Activated CD8-positive, alpha-beta memory T cell treated with anti-CD3 and anti-CD28 coated beads, Interleukin-2, amount 50 U/mL, for 24 hours (primary cell): ENCODE data around the gene TULP4.
"Not testable (repeated sequence)": the region's sequence is repeated elsewhere in the genome, so short reads cannot be mapped to it uniquely, and the experiment has no call there.

Experiments used
- DNase-seq: peaks from one replicate; pipeline ENCODE4 v3.0.0-alpha.2; 2020; ENCODE audit errors: extremely low read depth

Gene TULP4

GRCh38 chr6:158295976-158296853 is 16.1 kb upstream of the TULP4 start:
- not testable (repeated sequence) for DNase-seq

- not testable (repeated sequence) for DNase-seq
Observed at GRCh38 chr6:158296854-158297324, 15.4 kb upstream of the TULP4 start.

GRCh38 chr6:158297657-158298056 is 14.6 kb upstream of the TULP4 start:
- DNase-seq: not testable (repeated sequence)

- DNase-seq: not testable (repeated sequence)
Observed at GRCh38 chr6:158300306-158301143, 11.7 kb upstream of the TULP4 start.

GRCh38 chr6:158301561-158301960 is 10.7 kb upstream of the TULP4 start:
- DNase-seq: not testable (repeated sequence)

- not testable (repeated sequence) for DNase-seq
Observed at GRCh38 chr6:158302195-158302796, 10.0 kb upstream of the TULP4 start.

- DNase-seq: no peak
Observed at GRCh38 chr6:158303210-158303731, 9.0 kb upstream of the TULP4 start.

GRCh38 chr6:158304254-158304653 is 8.0 kb upstream of the TULP4 start:
- no peak for DNase-seq

- DNase-seq: no peak
Observed at GRCh38 chr6:158309814-158310213, 2.5 kb upstream of the TULP4 start.

GRCh38 chr6:158311193-158311592 is 1.1 kb upstream of the TULP4 start:
- no peak for DNase-seq

GRCh38 chr6:158311626-158312025 is 639 bp upstream of the TULP4 start:
- no peak for DNase-seq

- no peak for DNase-seq
Observed at GRCh38 chr6:158312672-158313397, 570 bp downstream of the TULP4 start.

GRCh38 chr6:158313989-158314388 is 1.7 kb downstream of the TULP4 start:
- no peak for DNase-seq

GRCh38 chr6:158314737-158315136 is 2.5 kb downstream of the TULP4 start:
- no peak for DNase-seq

GRCh38 chr6:158316022-158316421 is 3.8 kb downstream of the TULP4 start:
- DNase-seq: no peak

GRCh38 chr6:158321960-158322359 is 9.7 kb downstream of the TULP4 start:
- no peak for DNase-seq

- no peak for DNase-seq
Observed at GRCh38 chr6:158322400-158322723, 10.1 kb downstream of the TULP4 start.

GRCh38 chr6:158322724-158323560 is 10.7 kb downstream of the TULP4 start:
- DNase-seq: no peak

GRCh38 chr6:158323561-158323958 is 11.3 kb downstream of the TULP4 start:
- DNase-seq: no peak

GRCh38 chr6:158324136-158324535 is 11.9 kb downstream of the TULP4 start:
- no peak for DNase-seq
